ENCODE data around the gene GPR156.

DNA sequence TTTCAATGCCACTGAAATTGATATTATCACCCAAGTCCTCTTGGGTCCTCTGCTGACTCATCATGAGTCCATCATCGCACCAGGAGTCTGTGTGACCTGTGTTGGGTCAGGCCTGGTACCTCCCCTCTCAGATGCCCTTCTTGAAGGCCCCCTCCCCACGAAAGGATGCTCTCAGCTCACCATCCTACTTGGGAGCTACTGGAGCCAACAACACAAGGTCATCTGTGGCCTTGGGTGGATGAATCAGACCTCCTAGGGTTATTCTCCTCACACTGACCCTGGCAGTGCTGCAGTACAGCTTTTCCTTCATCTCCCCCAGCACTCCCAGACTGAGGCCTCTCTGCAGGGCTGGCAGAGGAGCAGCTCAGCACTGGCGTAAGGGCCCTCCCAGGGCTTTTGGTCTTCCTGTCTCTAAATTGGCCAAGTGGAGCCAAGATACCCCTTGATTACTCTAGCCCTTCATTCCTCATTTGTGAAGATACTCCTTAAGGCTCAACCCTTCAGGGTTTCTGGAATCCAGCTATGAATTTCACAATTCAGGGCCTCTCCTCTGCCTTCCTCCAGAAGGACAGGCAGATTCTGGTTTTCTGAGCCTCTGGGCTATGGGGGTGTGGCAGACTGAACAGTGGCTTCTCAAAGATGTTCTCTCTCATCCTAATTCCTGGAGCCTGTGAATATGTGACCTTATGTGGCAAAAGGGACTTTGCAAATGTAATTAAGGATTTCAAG lies 110.0 kb downstream of the GPR156 start:
- TF ChIP-seq, protein P1, sequence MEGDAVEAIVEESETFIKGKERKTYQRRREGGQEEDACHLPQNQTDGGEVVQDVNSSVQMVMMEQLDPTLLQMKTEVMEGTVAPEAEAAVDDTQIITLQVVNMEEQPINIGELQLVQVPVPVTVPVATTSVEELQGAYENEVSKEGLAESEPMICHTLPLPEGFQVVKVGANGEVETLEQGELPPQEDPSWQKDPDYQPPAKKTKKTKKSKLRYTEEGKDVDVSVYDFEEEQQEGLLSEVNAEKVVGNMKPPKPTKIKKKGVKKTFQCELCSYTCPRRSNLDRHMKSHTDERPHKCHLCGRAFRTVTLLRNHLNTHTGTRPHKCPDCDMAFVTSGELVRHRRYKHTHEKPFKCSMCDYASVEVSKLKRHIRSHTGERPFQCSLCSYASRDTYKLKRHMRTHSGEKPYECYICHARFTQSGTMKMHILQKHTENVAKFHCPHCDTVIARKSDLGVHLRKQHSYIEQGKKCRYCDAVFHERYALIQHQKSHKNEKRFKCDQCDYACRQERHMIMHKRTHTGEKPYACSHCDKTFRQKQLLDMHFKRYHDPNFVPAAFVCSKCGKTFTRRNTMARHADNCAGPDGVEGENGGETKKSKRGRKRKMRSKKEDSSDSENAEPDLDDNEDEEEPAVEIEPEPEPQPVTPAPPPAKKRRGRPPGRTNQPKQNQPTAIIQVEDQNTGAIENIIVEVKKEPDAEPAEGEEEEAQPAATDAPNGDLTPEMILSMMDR (IDR thresholded peaks at IDR 0.05; ENCODE audit: insufficient read depth, low read length, poor library complexity, severe bottlenecking), result no peak
- TF ChIP-seq EZH2phosphoT487 (conservative IDR thresholded peaks at IDR 0.05; ENCODE audit: low read length), result no peak
